Measurements from ENCODE around the gene POGZ.
A peak's percentile ranks its signal among the peaks of the same experiment; 100 is the strongest.

Gene POGZ

DNA sequence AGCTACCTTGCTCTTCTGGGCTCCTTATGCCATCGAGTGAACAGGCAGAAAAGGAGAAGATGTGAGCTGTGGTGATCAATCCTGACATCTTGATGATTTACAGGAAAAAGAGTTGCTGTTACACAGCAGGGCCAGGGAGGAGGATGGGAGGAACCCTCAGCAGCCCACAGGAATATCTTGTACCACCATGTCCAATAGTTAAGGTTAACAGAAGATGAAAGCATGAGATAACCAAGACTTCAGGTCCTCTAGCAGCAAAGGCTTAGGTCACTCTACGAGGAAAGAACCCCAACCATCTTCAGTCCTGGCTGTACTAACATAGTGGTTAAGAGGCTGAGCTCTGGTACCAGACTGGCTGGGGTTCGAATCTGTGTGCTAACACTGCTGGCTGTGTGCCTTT lies 74.7 kb downstream of the POGZ start:
- no peak for TF ChIP-seq CTCF (conservative IDR thresholded peaks at IDR 0.05)

GRCh38 chr1:151377150-151377884 lies 82.0 kb downstream of the POGZ start:
- TF ChIP-seq CTCF (conservative IDR thresholded peaks at IDR 0.05): no peak

More for the DNA sequence above, 74.7 kb downstream of the POGZ start:
- no peak overlapping the region for H3K27ac ChIP-seq

GRCh38 chr1:151373196-151373595 lies 86.1 kb downstream of the POGZ start:
- TF ChIP-seq CTCF (conservative IDR thresholded peaks at IDR 0.05): no peak
- peak overlapping the region; percentile 86 for H3K27ac ChIP-seq

More at GRCh38 chr1:151377150-151377884, 82.0 kb downstream of the POGZ start:
- H3K27ac ChIP-seq: peak overlapping the region; percentile 59

- no peak for TF ChIP-seq CTCF (conservative IDR thresholded peaks at IDR 0.05)
- peak within 1 kb of the TSS; percentile 86 for H3K27ac ChIP-seq
Observed at GRCh38 chr1:151372058-151372934, 87.0 kb downstream of the POGZ start, which contains the start of gene SELENBP1. TSS of gene SELENBP1 (minus strand) at chr1:151372705. CDS start at chr1:151372641, 64 bp downstream.

DNA sequence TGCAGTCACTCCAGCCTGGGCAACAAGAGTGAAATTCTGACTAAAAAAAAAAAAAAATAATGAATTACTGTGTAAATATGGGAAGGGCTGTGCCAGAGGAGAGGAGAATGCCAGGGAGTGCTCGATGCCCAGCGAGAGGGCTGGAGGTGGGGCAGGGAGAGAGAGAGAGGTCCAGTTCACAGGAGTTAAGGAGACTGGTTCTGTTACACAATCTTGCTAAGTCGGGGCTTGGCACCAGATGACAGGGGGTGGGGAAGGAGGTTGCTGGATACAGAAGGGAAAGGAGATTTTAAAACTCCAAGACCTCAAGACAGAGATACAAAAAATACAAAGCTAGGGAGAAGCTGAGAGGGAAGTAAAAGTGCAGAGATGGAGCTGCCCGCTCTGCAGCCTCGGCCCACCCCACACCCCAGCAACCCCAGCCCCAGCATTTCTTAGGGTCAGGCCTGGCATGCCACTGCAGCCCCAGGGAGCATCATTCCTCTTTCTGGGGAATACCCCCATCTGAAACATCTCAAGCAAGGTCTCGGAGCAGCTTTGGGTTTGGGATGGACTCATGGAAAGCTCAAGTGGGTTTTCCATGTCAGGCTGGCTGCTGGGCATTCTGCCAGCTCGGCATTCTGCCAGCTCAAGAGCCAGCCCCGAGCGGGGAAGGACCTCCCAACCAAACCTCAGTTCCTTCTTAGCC lies 87.8 kb downstream of the POGZ start:
- H3K27ac ChIP-seq: peak overlapping the region; percentile 86
- TF ChIP-seq CTCF (conservative IDR thresholded peaks at IDR 0.05): no peak

GRCh38 chr1:151370211-151370911 lies 88.9 kb downstream of the POGZ start:
- peak overlapping the region; percentile 86 for H3K27ac ChIP-seq
- TF ChIP-seq CTCF (conservative IDR thresholded peaks at IDR 0.05): no peak
